HG02981 (cell line): Measurements from ENCODE around the gene ANXA10.
"Not testable (repeated sequence)": the region's sequence is repeated elsewhere in the genome, so short reads cannot be mapped to it uniquely, and the experiment has no call there.

Experiments used
- ATAC-seq: cut with Tn5 transposase; IDR thresholded peaks from one replicate; pipeline ENCODE4 v1.9.1; 2021; ENCODE audit warnings: mild to moderate bottlenecking, moderate library complexity; ENCODE audit not compliant: unreplicated experiment

The ANXA10 gene

GRCh38 chr4:168154546-168155277, 62.4 kb downstream of the ANXA10 start:
- ATAC-seq = no peak

DNA sequence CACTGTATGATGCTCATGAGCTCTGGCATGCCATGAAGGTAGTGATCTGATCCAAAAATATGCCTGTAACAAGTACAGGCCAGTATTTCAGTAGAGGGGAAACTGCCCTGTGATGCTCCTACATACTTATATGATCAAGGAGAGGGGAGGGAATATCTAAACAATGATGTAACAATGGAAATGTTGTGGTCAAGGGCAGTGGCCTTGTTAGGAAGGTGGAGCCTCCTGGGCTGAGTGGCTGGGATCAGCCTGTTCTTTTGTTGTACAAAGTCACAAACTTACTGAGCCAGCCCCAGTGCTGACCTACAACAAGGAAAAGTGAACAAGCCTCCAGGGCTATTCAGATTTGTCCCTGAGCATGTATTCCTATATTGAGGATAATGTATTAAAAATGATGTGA, 70.3 kb downstream of the ANXA10 start:
- ATAC-seq = no peak

DNA sequence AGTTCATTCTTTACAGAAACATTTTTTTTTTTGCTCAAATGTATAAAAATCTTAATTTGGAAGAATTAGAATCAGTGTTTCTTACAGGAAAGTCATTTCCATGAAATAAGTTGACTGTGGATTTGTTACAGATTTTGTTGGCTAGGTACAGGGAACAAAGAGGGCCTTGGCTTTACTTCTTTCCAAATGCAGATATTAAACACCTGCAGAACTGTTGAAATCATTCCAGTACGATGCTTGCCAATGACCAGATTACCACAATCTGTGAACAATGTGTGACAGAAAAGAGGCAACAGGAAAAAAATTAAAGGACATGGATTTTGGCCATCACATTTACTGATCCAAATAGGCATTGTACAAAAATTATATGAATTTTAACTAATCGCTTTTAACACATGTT, 70.8 kb downstream of the ANXA10 start:
- ATAC-seq = no peak

DNA sequence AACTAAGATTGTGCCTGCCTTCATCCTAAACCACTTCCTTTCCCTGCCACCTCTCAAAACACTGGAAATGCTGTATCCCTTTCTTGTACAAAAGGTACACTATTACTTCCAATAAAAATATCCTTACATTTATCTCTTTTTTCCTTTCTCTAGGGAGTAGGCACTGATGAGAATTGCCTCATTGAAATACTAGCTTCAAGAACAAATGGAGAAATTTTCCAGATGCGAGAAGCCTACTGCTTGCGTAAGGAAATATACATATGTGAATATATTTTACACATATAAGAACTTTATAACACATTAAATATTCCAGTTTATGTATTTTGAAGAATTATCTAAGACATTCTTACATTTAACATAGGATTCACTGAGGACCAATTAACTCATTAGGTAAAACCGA, 71.7 kb downstream of the ANXA10 start:
- ATAC-seq = no peak

DNA sequence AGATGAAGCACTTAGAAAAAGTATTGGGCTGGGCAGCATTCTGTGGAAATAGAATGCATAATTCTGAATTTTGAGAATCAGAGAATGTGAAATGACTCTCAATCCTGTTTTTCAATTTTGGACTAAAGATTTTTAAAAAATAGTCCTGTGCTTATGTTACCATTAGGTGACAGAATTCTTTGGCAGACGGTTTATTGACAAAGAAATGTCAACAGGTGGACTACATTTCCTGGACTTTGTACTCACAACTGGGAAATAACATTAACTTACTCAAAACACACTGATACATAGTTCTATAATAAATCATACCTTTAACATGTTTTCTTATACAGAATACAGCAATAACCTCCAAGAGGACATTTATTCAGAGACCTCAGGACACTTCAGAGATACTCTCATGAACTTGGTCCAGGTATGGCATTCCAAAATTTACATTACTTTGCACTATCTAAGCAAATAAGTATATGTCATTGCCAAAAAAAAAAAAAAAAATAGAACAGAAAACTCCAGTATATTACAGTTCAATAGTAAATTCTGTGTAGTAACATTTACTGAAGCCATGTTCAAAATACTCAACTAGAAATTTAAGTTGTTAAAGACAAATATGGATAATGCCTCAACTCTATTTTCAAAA, 72.7 kb downstream of the ANXA10 start:
- no peak for ATAC-seq

GRCh38 chr4:168167714-168168284, 75.5 kb downstream of the ANXA10 start:
- ATAC-seq = no peak

- no peak for ATAC-seq
These were observed 82.0 kb downstream of the ANXA10 start for GRCh38 chr4:168174308-168174707.

GRCh38 chr4:168177546-168178149, 85.3 kb downstream of the ANXA10 start:
- ATAC-seq = no peak

DNA sequence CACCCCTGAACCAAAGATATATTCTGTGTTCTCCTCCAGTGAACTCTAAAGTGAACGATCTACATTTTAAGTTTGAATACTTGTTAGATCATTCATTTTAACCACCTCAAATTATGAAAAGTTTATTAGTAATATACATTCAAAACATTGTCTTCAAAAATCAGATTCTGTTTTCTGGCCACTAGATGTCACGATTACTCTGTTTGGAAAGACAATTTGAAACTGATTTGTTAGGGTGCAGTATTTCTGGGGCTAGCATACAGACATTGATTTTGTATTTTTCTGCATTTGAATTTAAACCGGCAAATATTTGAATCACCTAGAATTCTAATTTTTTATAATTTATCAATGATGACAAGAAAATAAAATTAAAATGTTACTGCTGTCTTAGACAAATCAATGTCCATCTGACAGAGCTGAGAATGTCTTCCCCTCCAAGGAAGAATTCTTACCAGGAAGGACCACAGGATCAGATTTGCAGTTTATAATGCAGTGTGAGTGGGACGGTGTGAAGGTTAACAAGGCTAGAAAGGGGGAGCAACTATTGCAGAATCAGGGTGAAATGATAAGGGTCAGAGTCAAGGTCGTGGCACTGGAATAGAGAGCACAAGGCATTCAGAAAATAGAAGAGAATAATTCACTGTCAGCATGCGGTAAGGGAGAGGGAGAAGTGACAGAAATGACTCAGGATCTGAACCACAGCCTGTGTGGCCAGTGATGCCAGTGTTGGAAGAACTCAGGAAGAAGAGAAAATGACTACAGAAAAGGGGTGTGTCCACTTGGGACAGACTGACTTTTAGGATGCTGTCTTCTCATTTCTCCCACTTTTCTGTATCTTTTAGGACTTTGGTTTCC, 91.6 kb downstream of the ANXA10 start:
- ATAC-seq = no peak

GRCh38 chr4:168188754-168189153, 96.4 kb downstream of the ANXA10 start:
- no peak for ATAC-seq

- no peak for ATAC-seq
These were observed 105.6 kb downstream of the ANXA10 start for GRCh38 chr4:168197926-168198325.

DNA sequence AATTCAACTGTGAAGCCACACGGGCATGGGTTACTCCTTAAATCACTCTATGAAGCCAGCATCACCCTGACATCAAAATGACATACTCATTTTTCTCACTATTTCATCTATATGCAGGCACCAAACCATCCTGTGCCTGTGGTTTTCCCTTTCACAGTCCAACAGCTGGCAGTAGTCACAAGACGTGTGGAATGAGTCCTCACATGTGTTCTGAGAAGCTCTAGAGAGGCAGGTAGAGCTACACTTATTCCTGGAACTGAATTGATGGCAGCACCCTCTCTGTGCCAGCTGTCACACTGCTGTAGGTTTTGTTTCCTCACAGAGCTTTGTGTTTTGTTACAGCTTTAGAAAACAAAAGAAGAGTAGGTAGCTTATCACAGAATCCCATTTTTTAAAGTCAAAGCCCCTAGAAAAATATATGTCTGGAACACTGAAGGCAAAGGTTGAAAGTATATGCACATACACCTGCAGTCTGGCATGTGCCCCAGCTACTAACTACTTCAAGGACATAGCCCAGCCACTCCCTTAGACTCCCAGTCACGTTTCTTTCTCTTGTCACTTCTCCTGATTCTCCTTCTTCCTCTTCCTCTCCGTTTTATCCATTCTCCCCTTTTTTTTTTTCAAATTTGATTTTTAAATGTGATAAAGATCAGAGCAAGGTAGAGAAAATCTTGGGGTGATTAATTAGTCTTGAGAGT, 107.1 kb downstream of the ANXA10 start:
- ATAC-seq = no peak

GRCh38 chr4:168200685-168201084, 108.3 kb downstream of the ANXA10 start:
- no peak for ATAC-seq

GRCh38 chr4:168203233-168203911, 111.0 kb downstream of the ANXA10 start:
- ATAC-seq = no peak

GRCh38 chr4:168208957-168209614, 116.7 kb downstream of the ANXA10 start:
- ATAC-seq = no peak

DNA sequence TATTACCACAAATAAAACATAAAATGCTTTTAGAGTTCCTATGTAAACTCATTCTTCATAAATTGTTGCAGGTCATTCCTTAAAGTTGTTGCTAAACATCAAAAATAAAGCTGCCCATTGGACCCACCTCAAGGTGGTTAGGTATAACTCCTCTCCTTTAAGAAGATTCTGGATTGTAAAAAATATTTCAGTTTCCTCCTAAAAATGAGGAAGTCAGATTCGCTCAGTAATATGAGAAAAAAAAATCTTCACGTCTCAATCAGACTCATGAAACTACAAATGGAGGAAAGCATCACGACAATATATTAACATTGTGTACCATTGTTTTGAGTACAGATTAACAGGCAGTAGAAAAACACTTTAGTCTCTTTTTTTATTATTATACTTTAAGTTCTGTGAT, 120.3 kb downstream of the ANXA10 start:
- ATAC-seq = no peak

DNA sequence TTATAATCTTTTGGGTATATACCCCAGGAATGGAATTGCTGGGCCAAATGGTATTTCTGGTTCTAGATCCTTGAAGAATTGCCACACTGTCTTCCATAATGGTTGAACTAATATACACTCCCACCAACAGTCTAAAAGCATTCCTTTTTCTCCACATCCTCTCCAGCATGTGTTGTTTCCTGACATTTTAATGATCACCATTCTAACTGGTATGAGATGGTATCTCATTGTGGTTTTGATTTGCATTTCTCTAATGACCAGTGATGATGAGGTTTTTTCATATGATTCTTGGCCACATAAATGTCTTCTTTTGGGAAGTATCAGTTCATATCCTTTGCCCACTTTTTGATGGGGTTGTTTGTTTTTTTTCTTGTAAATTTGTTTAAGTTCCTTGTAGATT, 121.2 kb downstream of the ANXA10 start:
- not testable (repeated sequence) for ATAC-seq

DNA sequence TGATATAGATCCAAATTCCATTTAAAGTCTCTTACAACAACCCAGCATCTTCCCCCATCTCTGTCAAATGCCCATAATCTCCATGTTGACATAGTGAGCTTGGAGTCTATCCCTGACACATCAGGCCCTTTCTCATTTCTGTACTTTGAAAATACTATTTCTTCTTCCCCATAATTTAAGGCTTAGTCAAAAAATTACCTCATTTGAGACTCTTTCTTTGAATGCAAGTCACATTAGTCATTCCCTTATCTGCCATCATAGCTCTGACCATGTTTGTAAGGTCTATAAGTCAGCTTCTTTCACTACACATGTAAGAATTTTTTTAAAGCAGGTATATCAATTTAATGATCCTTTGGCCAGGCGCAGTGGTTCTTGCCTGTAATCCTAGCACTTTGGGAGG, 126.3 kb downstream of the ANXA10 start:
- ATAC-seq = no peak

DNA sequence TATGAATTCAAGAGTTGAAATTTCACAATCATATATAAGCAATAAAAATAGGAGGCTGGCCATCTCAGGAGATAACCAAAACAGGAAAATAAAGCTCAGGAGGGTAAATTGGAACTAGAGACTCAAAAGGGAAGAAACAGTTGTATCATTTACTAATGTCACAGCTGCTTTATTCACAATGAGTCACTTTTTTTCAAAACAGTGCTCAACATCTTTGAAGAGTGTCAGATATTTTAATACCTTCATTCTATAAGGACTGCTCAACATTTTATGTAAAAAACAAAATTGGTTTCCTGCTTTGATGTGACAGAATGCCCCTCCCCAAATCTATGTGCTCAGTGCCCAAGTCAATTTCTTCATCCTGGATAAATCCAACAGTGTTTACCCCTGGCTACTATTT, 128.6 kb downstream of the ANXA10 start:
- no peak for ATAC-seq
